ENCODE measurements around the gene LRP1B.
A peak's percentile ranks its signal among the peaks of the same experiment; 100 is the strongest.
"Not testable (repeated sequence)": the region's sequence is repeated elsewhere in the genome, so short reads cannot be mapped to it uniquely, and the experiment has no call there.

Gene LRP1B

DNA sequence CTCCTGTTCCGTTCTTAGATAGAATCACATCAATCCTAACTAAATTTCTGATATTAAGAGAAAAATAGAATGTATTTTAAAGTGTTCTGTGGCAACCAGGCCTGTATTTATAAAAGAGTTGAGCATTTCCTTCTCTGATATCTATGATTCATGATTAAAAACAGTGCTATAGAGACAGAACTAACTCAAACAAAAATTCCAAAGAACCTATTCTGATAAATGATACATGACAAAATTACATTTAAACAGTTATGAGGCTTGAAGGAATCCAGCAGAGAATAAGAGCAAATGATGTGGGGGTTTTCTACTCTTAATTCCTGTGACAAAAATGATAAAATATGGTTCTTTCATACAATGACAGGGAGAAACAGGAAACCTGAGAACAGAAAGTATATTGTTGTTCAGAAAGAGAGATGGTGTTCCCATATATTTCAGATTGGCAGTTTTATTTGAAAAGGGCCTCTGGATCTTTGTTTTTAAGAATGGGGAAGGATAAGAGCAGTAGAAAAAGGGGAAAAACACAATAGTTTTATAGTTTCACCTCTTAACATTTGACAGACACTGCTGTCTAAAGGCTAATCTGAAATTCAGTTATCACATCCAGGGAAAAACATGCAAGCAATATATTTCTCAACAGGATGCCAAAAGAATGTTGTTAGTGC is 944.3 kb downstream of the LRP1B start:
- H3K27ac ChIP-seq (ENCODE audit: low read length): no peak overlapping the region
- no peak overlapping the region for H3K4me2 ChIP-seq (ENCODE audit: insufficient read depth, low read length)
- no peaks in the 10 kb centered on the region for H3K27me3 ChIP-seq (ENCODE audit: insufficient read depth, low read length, poor library complexity)
- no peaks in the 10 kb centered on the region for H3K79me2 ChIP-seq (ENCODE audit: insufficient read depth, low read length)
- no peak for ATAC-seq (ENCODE audit: insufficient read depth, low read depth)
- H2AFZ ChIP-seq (ENCODE audit: low read depth, low read length): 0 out of 2 replicates have a peak overlapping the region, but pooled peaks have one; percentile 46
- no peaks in the 10 kb centered on the region for H4K20me1 ChIP-seq (ENCODE audit: insufficient read depth, low read length)
- no peak for DNase-seq
- H3K36me3 ChIP-seq (ENCODE audit: insufficient read depth, low read length): no peaks in the 10 kb centered on the region
- no peak for TF ChIP-seq EZH2 (IDR thresholded peaks at IDR 0.05; ENCODE audit: borderline replicate concordance, low read depth, low read length, severe bottlenecking)
- TF ChIP-seq, protein P1, sequence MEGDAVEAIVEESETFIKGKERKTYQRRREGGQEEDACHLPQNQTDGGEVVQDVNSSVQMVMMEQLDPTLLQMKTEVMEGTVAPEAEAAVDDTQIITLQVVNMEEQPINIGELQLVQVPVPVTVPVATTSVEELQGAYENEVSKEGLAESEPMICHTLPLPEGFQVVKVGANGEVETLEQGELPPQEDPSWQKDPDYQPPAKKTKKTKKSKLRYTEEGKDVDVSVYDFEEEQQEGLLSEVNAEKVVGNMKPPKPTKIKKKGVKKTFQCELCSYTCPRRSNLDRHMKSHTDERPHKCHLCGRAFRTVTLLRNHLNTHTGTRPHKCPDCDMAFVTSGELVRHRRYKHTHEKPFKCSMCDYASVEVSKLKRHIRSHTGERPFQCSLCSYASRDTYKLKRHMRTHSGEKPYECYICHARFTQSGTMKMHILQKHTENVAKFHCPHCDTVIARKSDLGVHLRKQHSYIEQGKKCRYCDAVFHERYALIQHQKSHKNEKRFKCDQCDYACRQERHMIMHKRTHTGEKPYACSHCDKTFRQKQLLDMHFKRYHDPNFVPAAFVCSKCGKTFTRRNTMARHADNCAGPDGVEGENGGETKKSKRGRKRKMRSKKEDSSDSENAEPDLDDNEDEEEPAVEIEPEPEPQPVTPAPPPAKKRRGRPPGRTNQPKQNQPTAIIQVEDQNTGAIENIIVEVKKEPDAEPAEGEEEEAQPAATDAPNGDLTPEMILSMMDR (IDR thresholded peaks at IDR 0.05; ENCODE audit: borderline replicate concordance, extremely low read depth, low read length, poor library complexity, severe bottlenecking): no peak
- H3K9ac ChIP-seq (ENCODE audit: low read depth, low read length): no peak overlapping the region
- no peaks in the 10 kb centered on the region for H3K9me3 ChIP-seq (ENCODE audit: insufficient read depth, low read length, severe bottlenecking)
- peaks cover 6% of the 10 kb centered on the region; the same call in 1 of the 2 replicates for H3K4me1 ChIP-seq (ENCODE audit: insufficient read depth, low read length)
- no peak overlapping the region for H3K4me3 ChIP-seq (ENCODE audit: low read depth in 1 of 2, low read length in 2 of 2)

DNA sequence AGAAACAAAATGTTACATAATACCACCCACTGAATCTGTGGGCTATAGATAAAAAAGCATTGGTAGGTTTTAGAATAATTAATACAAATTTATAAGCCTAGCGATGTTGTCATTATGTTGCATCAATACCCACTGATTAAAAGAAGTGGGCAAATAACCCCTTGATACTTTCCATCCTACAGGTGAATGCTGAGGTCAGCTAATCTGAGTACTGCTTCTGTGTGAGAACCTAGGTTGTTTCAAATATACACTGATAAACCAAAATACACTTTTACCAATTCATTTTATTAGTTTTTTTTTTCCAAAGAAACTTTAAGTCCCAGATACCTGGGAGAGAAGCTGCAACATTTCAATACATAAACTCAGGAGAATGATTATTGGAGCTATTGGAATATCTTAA is 948.6 kb downstream of the LRP1B start:
- Histone ChIP-seq H3K27ac (ENCODE audit: low read length) (no peak overlapping the region), H3K9ac (ENCODE audit: low read depth, low read length) (no peak overlapping the region), H2AFZ (ENCODE audit: low read depth, low read length) (no peak overlapping the region), H3K79me2 (ENCODE audit: insufficient read depth, low read length) (no peaks in the 10 kb centered on the region), H3K4me2 (ENCODE audit: insufficient read depth, low read length) (no peak overlapping the region), H3K4me1 (ENCODE audit: insufficient read depth, low read length) (peaks cover 6% of the 10 kb centered on the region; the same call in 1 of the 2 replicates), H3K27me3 (ENCODE audit: insufficient read depth, low read length, poor library complexity) (no peaks in the 10 kb centered on the region), H3K9me3 (ENCODE audit: insufficient read depth, low read length, severe bottlenecking) (no peaks in the 10 kb centered on the region), H3K4me3 (ENCODE audit: low read depth in 1 of 2, low read length in 2 of 2) (no peak overlapping the region), H4K20me1 (ENCODE audit: insufficient read depth, low read length) (no peaks in the 10 kb centered on the region), H3K36me3 (ENCODE audit: insufficient read depth, low read length) (no peaks in the 10 kb centered on the region)
- ATAC-seq (ENCODE audit: insufficient read depth, low read depth) (no peak), DNase-seq (no peak)
- no peak for TF ChIP-seq EZH2 (IDR thresholded peaks at IDR 0.05; ENCODE audit: borderline replicate concordance, low read depth, low read length, severe bottlenecking)
- TF ChIP-seq, protein P1 (IDR thresholded peaks at IDR 0.05; ENCODE audit: borderline replicate concordance, extremely low read depth, low read length, poor library complexity, severe bottlenecking): no peak

DNA sequence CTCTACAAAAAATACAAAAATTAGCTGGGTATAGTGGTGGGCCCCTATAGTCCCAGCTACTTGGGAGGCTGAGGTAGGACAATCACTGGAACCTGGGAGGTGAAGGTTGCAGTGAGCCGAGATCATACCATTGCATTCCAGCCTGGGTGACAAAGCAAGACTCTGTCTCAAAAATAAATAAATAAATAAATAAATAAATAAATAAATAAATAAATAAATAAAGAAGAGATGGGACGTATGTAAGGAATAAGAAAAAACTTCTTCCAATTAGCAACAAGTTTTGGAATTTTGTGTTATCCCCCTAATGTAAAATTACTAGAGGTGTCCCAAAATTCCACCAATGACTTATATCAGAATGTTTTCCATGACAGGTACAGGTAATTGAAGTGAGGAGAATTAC is 961.7 kb downstream of the LRP1B start:
- H3K36me3 ChIP-seq (ENCODE audit: insufficient read depth, low read length); H3K4me1 ChIP-seq (ENCODE audit: insufficient read depth, low read length); H3K4me3 ChIP-seq (ENCODE audit: low read depth in 1 of 2, low read length in 2 of 2); H3K27me3 ChIP-seq (ENCODE audit: insufficient read depth, low read length, poor library complexity); H3K9ac ChIP-seq (ENCODE audit: low read depth, low read length); H3K27ac ChIP-seq (ENCODE audit: low read length); H2AFZ ChIP-seq (ENCODE audit: low read depth, low read length); H3K4me2 ChIP-seq (ENCODE audit: insufficient read depth, low read length); H4K20me1 ChIP-seq (ENCODE audit: insufficient read depth, low read length); H3K79me2 ChIP-seq (ENCODE audit: insufficient read depth, low read length); ATAC-seq (ENCODE audit: insufficient read depth, low read depth); H3K9me3 ChIP-seq (ENCODE audit: insufficient read depth, low read length, severe bottlenecking); DNase-seq: not testable (repeated sequence)

DNA sequence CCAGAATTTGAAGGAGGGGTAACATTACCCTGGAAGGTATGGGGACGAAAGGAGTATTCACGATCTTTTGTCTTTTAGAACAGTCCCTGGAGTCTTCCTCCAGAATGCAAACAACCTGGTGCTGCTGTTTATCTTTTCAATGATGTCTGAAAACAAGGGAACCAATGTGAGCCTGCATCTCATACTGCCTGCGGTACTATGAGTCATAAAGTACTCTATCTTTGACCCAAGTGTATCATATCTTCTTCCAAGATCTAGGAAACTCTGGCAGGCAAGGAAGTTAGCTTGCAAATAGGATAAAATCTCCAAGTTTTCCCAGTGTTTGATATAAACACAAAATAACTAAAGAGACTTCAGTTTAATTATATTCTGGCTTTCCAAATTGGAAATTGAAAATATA is 968.5 kb downstream of the LRP1B start:
- Histone ChIP-seq H3K4me2 (ENCODE audit: insufficient read depth, low read length) (no peak overlapping the region), H3K9me3 (ENCODE audit: insufficient read depth, low read length, severe bottlenecking) (no peaks in the 10 kb centered on the region), H4K20me1 (ENCODE audit: insufficient read depth, low read length) (no peaks in the 10 kb centered on the region), H2AFZ (ENCODE audit: low read depth, low read length) (no peak overlapping the region), H3K4me1 (ENCODE audit: insufficient read depth, low read length) (no peaks in the 10 kb centered on the region), H3K79me2 (ENCODE audit: insufficient read depth, low read length) (no peaks in the 10 kb centered on the region), H3K9ac (ENCODE audit: low read depth, low read length) (no peak overlapping the region), H3K27ac (ENCODE audit: low read length) (no peak overlapping the region), H3K36me3 (ENCODE audit: insufficient read depth, low read length) (no peaks in the 10 kb centered on the region), H3K4me3 (ENCODE audit: low read depth in 1 of 2, low read length in 2 of 2) (no peak overlapping the region), H3K27me3 (ENCODE audit: insufficient read depth, low read length, poor library complexity) (no peaks in the 10 kb centered on the region)
- TF ChIP-seq, protein P1 (IDR thresholded peaks at IDR 0.05; ENCODE audit: borderline replicate concordance, extremely low read depth, low read length, poor library complexity, severe bottlenecking): no peak
- no peak for TF ChIP-seq EZH2 (IDR thresholded peaks at IDR 0.05; ENCODE audit: borderline replicate concordance, low read depth, low read length, severe bottlenecking)
- DNase-seq (no peak), ATAC-seq (ENCODE audit: insufficient read depth, low read depth) (no peak)

Measured in DND-41 (cell line).